GM15510 (cell line): ENCODE results near the gene ASB7.

Experiments
- POLR2A ChIP-seq: IDR thresholded peaks from 3 replicates; pipeline ENCODE4 v1.6.1; 2011; ENCODE audit warnings: borderline replicate concordance; ENCODE audit not compliant: insufficient read length; ENCODE audit errors: extremely low read depth

Gene ASB7, protein sequence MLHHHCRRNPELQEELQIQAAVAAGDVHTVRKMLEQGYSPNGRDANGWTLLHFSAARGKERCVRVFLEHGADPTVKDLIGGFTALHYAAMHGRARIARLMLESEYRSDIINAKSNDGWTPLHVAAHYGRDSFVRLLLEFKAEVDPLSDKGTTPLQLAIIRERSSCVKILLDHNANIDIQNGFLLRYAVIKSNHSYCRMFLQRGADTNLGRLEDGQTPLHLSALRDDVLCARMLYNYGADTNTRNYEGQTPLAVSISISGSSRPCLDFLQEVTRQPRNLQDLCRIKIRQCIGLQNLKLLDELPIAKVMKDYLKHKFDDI

DNA sequence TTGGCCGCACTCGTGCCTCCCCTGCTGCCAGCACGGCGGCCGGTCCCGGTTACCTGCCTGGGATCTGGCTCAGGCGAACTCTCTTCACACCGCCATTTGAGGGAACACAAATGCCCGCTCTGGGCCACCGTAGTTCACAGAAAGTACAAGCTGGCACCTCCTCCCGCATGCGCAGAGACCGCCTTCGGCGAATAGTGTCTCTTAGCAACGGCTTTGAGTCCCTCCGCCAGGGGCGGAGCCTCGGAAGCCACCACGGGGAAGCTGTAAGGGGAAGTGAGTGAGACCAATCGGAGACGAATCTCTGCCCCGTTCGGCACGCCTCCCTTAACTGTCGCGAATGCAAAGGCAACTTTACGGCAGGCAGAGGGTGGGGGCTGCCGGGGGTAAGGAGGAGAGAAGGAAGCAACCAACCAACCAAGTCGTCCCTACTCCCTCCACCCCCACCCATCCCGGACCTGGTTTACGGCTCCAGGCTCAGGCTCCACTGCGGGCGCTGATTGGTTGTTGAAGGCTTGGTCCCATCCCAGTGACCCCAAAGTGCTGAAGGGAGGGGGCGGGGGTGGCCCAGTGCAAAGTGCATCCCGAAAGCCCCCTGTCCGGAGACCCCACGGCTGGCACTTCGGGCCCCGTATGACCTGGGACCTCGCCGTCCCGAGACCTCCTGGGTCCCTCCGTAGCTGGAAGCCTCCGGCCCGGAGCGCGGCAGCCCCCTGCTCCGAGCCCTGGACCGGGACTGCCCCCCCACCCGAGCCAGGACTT, at the start of gene ASB7, which contains the start of gene LINS1:
ASB7 (plus strand) TSS at position 526 of the 759 bp plus-strand sequence. CDS start 9,628 bp downstream, outside the sequence.
LINS1 (minus strand) TSS at position 121 of the 759 bp plus-strand sequence. CDS start 21,342 bp downstream, outside the sequence.
- TF ChIP-seq POLR2A: peak; percentile 51

DNA sequence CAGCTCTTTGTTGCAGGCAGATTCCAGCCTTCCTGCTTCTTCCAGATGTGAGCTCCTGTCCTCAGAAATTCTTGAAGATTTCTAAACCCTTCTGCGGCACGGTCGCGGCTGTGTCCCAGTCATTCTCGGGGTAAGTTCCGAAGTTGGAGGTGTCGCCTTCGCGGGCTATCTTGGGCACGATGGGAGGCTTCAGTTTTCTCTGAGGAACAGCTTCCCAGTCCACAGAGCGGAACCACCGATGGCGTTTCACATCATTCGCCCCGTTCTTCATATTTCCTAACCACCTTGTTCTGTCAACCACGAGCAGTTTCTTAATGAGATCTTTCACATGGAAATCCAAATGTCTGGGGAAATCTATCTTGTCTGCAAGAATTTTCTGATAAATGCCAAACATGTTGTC, 48.9 kb upstream of the ASB7 start:
- TF ChIP-seq POLR2A: no peak

DNA sequence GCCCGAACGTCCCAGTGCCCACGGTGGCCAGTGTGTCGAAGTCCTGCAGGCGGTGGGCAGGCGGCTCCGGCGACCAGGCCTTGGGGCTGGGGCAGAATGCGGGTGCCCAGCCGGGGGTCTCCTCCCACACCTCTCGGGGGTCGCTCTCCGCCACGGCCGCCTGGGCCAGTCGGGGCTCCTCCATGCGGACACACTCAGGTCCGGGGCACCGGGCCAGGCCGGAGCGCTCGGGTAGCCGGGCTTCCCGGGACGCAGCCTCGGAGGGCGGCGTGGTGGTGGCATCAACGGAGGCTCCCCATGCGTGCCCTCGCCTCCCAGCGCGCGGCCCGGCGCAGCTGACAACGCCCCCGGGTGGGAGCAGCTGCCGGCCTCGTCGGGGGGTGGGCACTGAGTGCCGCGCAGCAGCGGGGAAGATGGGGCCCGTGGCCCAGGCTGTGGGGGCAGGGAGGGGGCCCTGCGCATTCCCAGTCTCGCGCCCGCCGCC, 43.6 kb upstream of the ASB7 start:
- TF ChIP-seq POLR2A: no peak

DNA sequence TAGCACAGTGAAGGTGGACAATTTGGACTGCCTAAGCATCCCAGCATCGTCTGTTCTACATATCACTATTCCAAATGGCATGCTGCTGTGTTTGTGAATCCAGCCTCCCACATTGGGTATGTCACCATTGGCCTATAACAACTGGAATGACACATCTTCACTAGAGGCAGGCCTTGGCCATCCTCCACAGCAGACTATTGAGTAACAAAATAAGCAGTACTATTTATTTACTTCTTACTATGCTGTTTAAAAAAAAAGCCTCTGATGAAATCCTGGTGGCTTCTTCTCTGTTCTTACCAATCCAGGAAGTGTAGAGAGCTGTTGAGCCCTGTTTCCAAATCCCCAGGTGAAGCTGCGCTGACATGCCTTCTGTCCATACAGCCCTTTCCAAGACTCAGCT, 43.1 kb upstream of the ASB7 start:
- TF ChIP-seq POLR2A: no peak

DNA sequence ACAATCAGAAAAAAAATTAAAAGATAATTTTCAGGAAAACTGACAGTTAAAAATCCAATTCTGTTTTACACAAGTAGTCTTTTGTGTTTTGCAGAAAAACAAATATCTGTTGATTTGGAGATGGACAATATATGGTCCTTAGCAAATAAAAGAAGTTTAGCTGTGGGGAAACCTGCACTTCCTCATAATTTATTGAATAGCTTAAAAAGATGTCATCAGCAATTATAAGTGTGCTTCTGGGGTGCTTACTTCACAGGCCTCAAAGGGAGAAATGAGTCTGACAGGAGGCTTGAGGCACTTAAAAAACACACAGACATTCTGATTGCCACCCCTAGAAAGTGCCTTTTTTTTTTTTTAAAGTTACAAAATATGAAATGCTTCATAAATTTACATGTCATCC, 42.1 kb upstream of the ASB7 start:
- no peak for TF ChIP-seq POLR2A

DNA sequence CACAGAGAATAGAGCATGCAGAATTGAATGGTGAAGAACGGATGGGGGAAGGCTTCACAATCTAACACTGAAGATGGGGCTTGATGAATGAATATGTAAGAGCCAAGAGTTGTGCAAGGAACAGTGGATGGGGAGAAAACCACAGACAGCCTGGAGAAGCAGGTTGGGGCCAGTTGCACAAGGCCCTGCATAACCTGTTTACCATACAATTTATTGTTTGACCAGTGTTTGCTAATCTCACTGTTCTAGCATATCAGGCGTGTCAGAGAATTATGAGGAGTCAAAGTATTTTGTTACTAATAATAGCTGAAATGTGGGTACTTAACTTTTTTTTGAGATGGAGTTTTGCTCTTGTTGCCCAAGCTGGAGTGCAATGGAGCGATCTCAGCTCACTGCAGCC, 36.8 kb upstream of the ASB7 start:
- TF ChIP-seq POLR2A: no peak

DNA sequence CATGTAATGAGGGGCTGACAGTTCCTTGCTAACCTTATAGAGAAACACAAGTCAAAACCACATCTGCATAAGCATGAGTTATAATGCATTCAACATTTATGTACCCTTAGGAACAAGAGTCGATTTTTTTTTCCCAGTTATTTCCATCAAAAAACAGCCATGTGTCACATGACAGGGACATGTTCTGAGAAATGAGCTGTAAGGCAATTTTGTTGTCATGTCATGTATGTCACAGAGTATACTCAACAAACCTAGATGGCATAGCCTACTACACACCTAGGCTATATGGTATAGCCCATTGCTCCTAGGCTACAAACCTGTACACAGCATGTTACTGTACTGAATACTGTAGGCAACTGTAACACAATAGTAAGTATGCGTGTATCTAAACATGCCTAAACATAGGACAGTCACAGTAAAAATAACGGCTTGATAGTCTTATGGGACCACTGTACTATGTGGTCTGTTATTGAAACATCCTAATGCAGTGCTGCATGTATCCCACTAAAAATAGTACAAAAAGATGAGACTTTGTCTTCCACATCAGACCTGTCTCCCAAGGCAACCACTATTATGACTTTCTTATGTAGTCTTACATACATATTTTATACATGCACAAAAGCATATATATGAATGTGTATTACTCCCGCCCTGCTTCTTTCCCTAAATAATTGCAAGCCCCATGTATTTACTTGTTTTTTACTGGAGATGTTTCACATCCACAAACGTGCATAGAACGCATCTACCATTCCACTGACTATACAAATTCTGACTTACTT, 35.4 kb upstream of the ASB7 start:
- TF ChIP-seq POLR2A: no peak

DNA sequence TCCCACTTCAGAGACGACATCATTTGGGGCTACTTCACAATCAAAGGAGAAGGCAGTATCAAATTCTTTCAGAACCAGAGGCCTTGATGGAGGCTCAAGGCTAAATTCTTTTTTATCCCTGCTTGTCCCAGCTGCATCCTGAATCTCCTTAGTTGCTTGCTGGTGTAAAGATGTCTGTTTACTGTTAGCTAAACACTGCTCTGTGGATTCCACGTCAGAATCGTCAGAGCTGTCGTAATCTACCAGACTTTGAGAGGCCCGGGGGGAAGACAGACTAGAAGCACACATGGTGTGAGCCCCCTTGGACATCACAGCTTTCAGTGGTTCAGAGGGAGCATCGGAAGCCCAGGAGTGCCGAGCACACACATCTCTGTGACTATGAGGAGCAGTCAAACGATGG, 33.0 kb upstream of the ASB7 start:
- TF ChIP-seq POLR2A: no peak

DNA sequence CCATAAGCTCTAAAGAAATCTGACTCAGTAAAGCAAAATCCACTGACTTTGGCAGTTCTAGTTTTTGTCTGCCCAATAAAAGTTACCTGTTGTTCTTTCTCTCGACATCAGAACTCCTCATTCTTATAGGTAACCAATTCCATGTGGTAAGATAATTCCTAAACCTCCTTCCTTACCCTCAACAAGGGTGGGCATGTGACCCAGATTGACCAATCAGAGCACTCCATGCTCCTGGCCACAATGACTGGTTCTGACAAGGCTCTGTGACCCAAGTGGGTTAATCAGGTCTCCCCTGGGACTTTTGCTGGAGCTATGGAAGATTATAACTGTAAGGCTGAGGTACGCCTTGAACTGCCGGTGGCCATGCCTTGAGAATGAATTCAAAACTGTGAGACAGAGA, 32.1 kb upstream of the ASB7 start:
- no peak for TF ChIP-seq POLR2A

DNA sequence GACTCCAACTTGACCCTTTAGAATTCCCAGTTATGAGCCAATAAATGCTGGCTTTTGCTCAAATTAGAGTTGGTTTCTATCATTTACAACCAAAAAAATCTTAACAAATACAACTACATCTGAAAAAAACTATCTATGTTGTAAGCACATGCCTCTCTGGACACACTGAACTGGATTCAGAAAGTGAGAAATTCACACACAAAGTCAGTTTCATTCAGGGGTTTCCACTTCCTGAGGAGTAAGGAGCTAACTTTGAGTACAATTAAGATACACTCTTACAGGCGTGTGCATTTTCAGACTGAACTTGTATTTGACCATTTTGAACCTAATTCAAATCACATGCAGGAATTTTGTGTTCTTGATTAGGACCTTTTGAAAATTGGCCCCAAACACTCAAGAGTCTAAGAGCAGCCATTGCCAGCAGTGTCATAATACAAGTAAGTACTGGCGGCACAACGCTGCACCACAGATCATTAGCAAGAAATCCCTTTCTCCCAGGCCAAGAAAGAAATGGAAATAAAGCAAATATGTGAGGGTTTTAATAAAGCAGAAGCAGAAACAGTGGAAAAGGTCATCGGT, 31.6 kb upstream of the ASB7 start:
- TF ChIP-seq POLR2A: no peak

DNA sequence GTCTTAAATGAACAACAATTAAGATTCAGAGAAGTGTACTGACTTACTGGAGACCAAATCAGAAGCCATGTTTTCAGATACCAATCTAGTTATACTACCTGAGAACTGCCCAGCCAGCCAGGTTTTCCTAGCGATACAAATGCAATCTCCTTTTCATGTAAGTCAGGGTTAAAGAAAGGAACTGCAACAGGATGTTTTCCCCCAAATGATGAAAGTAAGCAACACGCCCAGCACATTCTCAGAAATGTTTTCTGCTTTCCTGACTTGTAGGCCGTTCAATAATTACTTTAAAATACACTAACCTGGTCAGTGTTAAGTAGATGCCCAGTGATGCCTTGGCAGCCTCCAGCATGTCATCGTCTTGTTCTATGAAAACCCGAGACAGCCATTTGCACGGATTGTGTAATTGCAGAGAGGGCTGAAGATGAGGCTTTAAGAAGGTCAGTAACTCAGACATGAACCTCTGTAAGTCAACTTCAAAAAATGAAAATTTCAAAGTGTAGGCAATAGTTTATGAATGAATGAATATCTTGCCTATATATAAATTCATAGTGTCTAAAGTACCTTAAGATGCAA, 30.7 kb upstream of the ASB7 start:
- TF ChIP-seq POLR2A: no peak

DNA sequence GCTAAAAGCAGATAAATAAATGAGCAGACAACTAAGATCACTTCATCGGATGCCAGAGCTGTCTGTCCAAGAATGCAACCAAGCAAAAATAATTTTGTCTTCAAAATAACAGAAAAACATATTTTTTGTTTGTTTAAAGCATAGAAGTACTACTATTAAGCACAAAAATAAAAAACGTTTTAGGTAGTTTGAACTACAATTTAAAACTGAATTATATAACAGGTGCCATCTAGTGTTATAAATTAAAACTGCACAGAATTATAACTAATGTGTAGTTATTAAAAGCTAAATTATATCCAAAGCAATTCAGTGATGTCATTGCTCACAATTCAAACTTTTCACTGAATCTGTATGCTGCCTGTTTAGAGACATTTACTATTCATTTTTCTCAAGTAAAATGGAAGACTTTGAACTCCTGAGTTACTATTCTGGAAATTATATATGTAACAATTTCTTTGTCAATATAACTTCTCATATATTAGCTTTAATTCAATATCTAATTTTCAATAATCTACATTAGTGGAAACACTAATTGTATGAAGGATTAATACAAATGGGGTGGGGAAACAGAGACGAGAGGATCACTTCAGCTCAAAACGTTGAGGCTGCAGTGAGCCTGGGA, 29.9 kb upstream of the ASB7 start:
- TF ChIP-seq POLR2A: no peak

DNA sequence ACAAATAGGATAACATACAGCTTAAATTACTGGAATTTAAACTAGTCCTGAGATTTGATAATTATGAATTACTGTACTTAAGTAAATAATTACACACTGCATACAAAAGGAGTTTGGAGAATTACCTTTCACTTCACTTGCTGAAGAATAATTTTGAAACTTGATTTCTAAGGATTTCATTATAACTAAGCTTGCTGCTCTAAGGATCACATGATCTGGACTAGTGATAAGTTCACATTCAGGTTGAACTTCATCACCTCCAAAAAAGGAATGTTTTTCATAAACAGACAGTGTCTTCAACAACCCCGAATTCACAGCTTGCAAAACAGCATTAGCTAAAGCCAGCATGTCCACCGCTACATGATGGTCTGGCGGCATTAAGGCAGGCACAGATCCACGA, 28.9 kb upstream of the ASB7 start:
- no peak for TF ChIP-seq POLR2A

DNA sequence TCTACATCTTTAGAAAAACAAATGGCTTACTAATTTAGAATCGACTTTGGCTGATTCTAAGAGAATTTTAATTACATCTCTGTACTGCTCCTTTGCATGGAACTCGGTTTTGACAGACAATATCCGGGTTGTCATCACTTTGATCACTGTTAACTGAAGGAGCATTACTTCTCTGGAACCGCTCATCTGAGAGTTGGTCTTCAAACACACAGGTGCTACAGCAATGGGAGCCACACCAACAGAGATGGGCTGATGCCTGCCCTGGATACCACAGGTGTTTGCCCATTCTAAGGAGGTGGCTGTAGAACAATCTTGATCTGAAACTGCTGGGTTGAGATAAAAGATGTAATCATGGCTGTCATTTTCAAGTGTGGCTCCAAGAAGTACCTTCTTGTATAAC, 22.0 kb upstream of the ASB7 start:
- TF ChIP-seq POLR2A: no peak
